NT2/D1 (cell line): ENCODE measurements around the gene SETDB1.
"Not testable (repeated sequence)": the region's sequence is repeated elsewhere in the genome, so short reads cannot be mapped to it uniquely, and the experiment has no call there.

Source experiments
- DNase-seq: peaks from one replicate; pipeline ENCODE4 v3.0.0-alpha.2; 2011; ENCODE audit warnings: low read depth, low spot score
- H3K27me3 ChIP-seq: 2 replicates; pipeline ENCODE4 v1.6.0; 2011; ENCODE audit warnings: mild to moderate bottlenecking; ENCODE audit not compliant: insufficient read length, insufficient read depth
- H3K36me3 ChIP-seq: 2 replicates; pipeline ENCODE4 v1.6.1; 2011; ENCODE audit warnings: mild to moderate bottlenecking, low read length, mixed read lengths; ENCODE audit not compliant: insufficient read depth, insufficient read length
- H3K4me1 ChIP-seq: 2 replicates; pipeline ENCODE4 v1.5.1; 2011; ENCODE audit not compliant: insufficient read depth, insufficient read length
- H3K4me3 ChIP-seq: 2 replicates; pipeline ENCODE4 v1.5.1; 2011; ENCODE audit warnings: low read depth; ENCODE audit not compliant: insufficient read length
- H3K9ac ChIP-seq: 2 replicates; pipeline ENCODE4 v1.6.0; 2011; ENCODE audit warnings: low read depth; ENCODE audit not compliant: insufficient read length
- H3K9me3 ChIP-seq: 2 replicates; pipeline ENCODE4 v1.5.1; 2011; ENCODE audit warnings: mild to moderate bottlenecking, low read length; ENCODE audit not compliant: insufficient read depth
- SUZ12 ChIP-seq: IDR thresholded peaks from 2 replicates; pipeline ENCODE4 v1.6.1; 2011; ENCODE audit not compliant: insufficient read length, insufficient read depth; ENCODE audit errors: extremely low read depth
- YY1 ChIP-seq: IDR thresholded peaks from 2 replicates; pipeline ENCODE4 v1.6.1; 2011; ENCODE audit not compliant: insufficient read length, insufficient read depth
- ZNF274 ChIP-seq: IDR thresholded peaks from 2 replicates; pipeline ENCODE4 v1.6.1; 2011; ENCODE audit warnings: mild to moderate bottlenecking, low read depth, low read length

SETDB1 gene

DNA sequence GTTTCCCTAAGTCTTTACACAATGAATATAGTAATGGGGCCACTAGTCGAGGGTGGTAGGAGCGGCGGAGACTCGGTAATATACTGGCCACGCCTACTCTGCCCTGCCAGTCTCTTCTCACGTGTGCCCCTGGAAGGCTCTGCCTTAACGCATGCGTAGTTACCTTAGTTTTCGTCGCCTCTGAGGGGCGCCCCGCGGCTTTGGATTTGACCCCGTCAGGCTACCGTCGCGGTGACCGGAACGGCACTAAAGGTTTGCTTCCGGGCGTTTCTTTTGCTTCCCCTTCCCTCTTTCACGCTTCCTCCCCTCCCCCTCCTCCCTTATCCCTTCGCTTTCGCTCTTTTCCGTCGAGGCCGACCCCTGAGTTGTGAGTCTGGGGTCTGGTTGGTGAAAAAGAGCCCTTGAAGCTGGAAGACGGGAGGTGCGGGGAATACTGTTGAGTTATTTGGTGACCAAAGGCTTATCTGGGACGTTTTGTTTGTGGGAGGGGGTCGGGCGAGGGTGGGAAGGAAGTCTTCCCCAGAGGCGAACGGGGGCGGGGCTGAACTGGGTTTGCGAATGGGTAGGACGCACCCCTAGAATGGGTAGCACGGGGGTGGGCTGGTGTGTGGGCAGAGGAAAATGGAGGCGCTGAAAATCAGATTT, at the start of gene SETDB1:
Gene SETDB1, plus strand, starts transcription at position 267 of the 645 bp plus-strand sequence. CDS start 1,352 bp downstream, outside the sequence.
- Histone ChIP-seq H3K4me1 (peaks cover 3% of the 10 kb centered on the region), H3K9me3 (peaks cover 10% of the 10 kb centered on the region; the same call in 1 of the 2 replicates), H3K9ac (peak within 1 kb of the TSS; percentile 91), H3K36me3 (peaks cover 37% of the 10 kb centered on the region), H3K4me3 (peak within 1 kb of the TSS; percentile 63), H3K27me3 (no peaks in the 10 kb centered on the region)
- TF ChIP-seq ZNF274 (no peak), YY1 (no peak), SUZ12 (no peak)
- peak; percentile 99 for DNase-seq

DNA sequence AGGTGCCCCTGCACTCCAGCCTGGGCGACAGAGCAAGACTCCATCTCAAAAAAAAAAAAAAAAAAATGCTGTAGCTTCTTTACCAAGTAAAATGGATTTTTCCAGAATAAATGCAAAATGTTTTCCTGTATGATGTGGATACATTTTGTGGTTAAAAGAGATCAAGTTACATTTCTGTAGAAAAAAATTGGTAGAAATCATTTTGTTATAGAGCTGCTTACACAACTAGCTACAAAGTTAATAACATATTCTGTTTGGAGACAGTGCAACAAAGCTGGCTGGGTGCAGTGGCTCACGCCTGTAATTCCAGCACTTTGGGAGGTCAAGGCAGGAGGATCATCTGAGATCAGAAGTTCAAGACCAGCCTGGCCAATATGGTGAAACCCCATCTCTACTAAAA, 47.2 kb upstream of the SETDB1 start:
- not testable (repeated sequence) for H3K4me3 ChIP-seq, H3K27me3 ChIP-seq, H3K9me3 ChIP-seq, H3K9ac ChIP-seq, H3K4me1 ChIP-seq, H3K36me3 ChIP-seq, DNase-seq

GRCh38 chr1:150881331-150882070, 44.7 kb upstream of the SETDB1 start:
- Histone ChIP-seq H3K9ac (no peak overlapping the region), H3K27me3 (no peaks in the 10 kb centered on the region), H3K36me3 (no peaks in the 10 kb centered on the region), H3K4me3 (no peak overlapping the region), H3K9me3 (no peaks in the 10 kb centered on the region), H3K4me1 (peaks cover 3% of the 10 kb centered on the region)
- TF ChIP-seq YY1 (no peak), ZNF274 (no peak), SUZ12 (no peak)
- no peak for DNase-seq

- not testable (repeated sequence) for H3K4me1 ChIP-seq, H3K9ac ChIP-seq, H3K4me3 ChIP-seq, DNase-seq, H3K27me3 ChIP-seq, H3K9me3 ChIP-seq, H3K36me3 ChIP-seq
Measured at GRCh38 chr1:150883121-150883520, 43.0 kb upstream of the SETDB1 start.

DNA sequence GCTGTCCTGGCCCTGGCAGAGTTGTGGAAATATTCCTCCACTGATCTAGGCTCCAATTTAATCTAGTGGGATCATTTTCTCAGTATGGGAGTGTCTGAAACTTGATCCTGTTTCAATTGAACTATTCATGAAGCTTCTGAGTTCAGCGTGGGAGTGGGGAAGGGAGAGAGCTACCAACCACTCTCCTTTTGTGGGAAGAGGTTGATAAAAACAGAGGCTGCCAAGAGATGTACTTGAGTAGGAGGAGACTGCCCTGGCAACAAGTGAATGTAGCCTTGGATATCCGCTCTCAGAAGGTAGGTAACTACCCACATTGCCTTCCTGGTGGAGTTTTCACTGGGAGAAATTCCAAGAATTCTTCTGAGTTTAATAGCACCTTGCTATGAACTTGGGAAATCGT, 39.1 kb upstream of the SETDB1 start, which contains the start of gene CTXND2:
Gene CTXND2, plus strand, starts transcription at position 119 of the 400 bp plus-strand sequence. CDS start 25,179 bp downstream, outside the sequence.
- Histone ChIP-seq H3K27me3 (no peaks in the 10 kb centered on the region), H3K9ac (no peak within 1 kb of the TSS), H3K4me1 (no peaks in the 10 kb centered on the region), H3K4me3 (no peak within 1 kb of the TSS), H3K9me3 (no peaks in the 10 kb centered on the region), H3K36me3 (no peaks in the 10 kb centered on the region)
- TF ChIP-seq YY1 (no peak), SUZ12 (no peak), ZNF274 (no peak)
- DNase-seq, result no peak

DNA sequence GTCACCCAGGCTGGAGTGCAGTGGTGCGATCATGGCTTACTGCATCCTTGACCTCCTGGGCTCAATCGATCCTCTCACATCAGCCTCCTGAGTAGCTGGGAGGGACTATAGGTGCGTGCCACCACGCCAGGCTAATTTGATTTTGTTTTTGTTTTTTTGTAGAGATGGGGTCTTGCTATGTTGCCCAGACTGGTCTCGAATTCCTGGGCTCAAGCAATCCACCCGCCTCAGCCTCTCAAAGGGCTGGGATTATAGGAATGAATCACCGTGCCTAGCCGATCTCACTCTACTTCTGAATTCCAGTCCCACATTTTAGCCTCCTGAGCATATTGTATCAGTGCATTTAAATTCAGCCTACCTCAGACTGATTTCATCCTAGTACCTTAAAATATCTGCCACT, 37.4 kb upstream of the SETDB1 start:
- no peaks in the 10 kb centered on the region for H3K27me3 ChIP-seq
- H3K9ac ChIP-seq, result no peak overlapping the region
- no peaks in the 10 kb centered on the region for H3K9me3 ChIP-seq
- no peaks in the 10 kb centered on the region for H3K36me3 ChIP-seq
- DNase-seq, result no peak
- TF ChIP-seq YY1 (no peak), SUZ12 (no peak), ZNF274 (no peak)
- no peaks in the 10 kb centered on the region for H3K4me1 ChIP-seq
- H3K4me3 ChIP-seq, result no peak overlapping the region

DNA sequence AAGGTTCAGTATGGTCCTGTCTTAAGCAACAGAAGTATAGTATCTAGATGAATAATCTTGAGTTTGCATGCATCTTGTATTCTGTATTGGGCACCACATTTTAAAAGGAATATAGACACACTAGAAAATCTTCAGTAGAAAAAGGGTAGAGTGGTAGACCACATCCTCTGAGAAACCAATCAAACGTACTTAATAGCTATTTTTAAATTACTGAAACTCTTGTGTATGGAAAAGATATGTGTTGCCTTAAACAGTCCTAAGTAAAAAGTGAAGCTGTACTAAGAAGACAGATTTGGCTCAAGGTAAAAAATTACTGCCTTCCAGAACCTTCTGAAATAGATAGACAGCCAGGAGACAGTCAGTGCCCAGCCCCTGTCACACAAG, 36.1 kb upstream of the SETDB1 start:
- Histone ChIP-seq H3K27me3 (no peaks in the 10 kb centered on the region), H3K9ac (no peak overlapping the region), H3K4me3 (no peak overlapping the region), H3K9me3 (no peaks in the 10 kb centered on the region), H3K4me1 (no peaks in the 10 kb centered on the region), H3K36me3 (no peaks in the 10 kb centered on the region)
- TF ChIP-seq ZNF274 (no peak), SUZ12 (no peak), YY1 (no peak)
- no peak for DNase-seq
